ENCODE results near the gene ZNF668. TPM values are rescaled to one million over a fixed set of nuclear protein-coding genes. Genes with fewer than 3 reads are reported as not detected.

ZNF668 gene
- total and polyA plus RNA-seq, 2 of the 13 experiments (the other 11 are each of a cell fraction or from before 2014, with no cell fraction given) = 3.8 to 9.8 TPM

- TF ChIP-seq ZNF691 (CRISPR knock-in tag; IDR thresholded peaks at IDR 0.05; ENCODE audit: borderline replicate concordance, low read depth) = no peak
- TF ChIP-seq CC2D1A (CRISPR knock-in tag; IDR thresholded peaks at IDR 0.05) = peak; percentile 77; the same call in 1 of the 2 replicates
- TF ChIP-seq NFYB (CRISPR knock-in tag; IDR thresholded peaks at IDR 0.05) = peak; percentile 26; the same call in 1 of the 2 replicates
- TF ChIP-seq ZNF138 (CRISPR knock-in tag; IDR thresholded peaks at IDR 0.05; ENCODE audit: low read depth) = no peak; the same call in 1 of the 2 replicates
- TF ChIP-seq ZNF142 (CRISPR knock-in tag; IDR thresholded peaks at IDR 0.05) = no peak; the same call in none of the 2 replicates
- TF ChIP-seq RXRA (CRISPR knock-in tag; IDR thresholded peaks at IDR 0.05) = peak; percentile 78
- TF ChIP-seq SSRP1 (CRISPR knock-in tag; IDR thresholded peaks at IDR 0.05) = no peak
- TF ChIP-seq LRRFIP1 (CRISPR knock-in tag; conservative IDR thresholded peaks at IDR 0.05) = peak; percentile 81; the same call in 1 of the 2 replicates
- no peak for TF ChIP-seq NPAS2 (CRISPR knock-in tag; IDR thresholded peaks at IDR 0.05; ENCODE audit: borderline replicate concordance)
- no peak for TF ChIP-seq FOSL1 (CRISPR knock-in tag; IDR thresholded peaks at IDR 0.05; ENCODE audit: borderline replicate concordance)
- TF ChIP-seq ZNF570 (CRISPR knock-in tag; IDR thresholded peaks at IDR 0.05; ENCODE audit: borderline replicate concordance) = no peak
- TF ChIP-seq HHEX (CRISPR knock-in tag; IDR thresholded peaks at IDR 0.05) = 0 out of 2 replicates have a peak, but pooled peaks have one; percentile 7
- TF ChIP-seq MXD3 (CRISPR knock-in tag; IDR thresholded peaks at IDR 0.05) = peak; percentile 52
- TF ChIP-seq ZNF3 (CRISPR knock-in tag; IDR thresholded peaks at IDR 0.05) = no peak
- no peak for TF ChIP-seq ZBTB44 (CRISPR knock-in tag; IDR thresholded peaks at IDR 0.05)
- peak; percentile 97 for TF ChIP-seq ZNF44 (CRISPR knock-in tag; IDR thresholded peaks at IDR 0.05)
- TF ChIP-seq ZNF343 (CRISPR knock-in tag; IDR thresholded peaks at IDR 0.05) = no peak
Observed at GRCh38 chr16:31032736-31033708, 41.0 kb downstream of the ZNF668 start, which contains the start of gene STX4 (continued).

All from HepG2 (cell line).